HEK293 (cell line): ENCODE results near the gene ZNRF1.

Source experiments
- CTCF ChIA-PET: fragments of 350-600 bp; formaldehyde crosslinking; extraction: SDS; loops from one replicate; lab custom pipeline; 2021; ENCODE audit warnings: antibody characterized with exemption; lab: Yijun Ruan, JAX
- POLR2A ChIA-PET: fragments of 300-600 bp; formaldehyde crosslinking; extraction: SDS; loops from one replicate; lab custom pipeline; 2020; ENCODE audit warnings: antibody characterized with exemption, inconsistent platforms; lab: Yijun Ruan, JAX
- H3K27ac ChIP-seq: fragments of 200-500 bp; sonication (Bioruptor generic); 2 replicates; pipeline ENCODE4 v1.5.1; 2014; ENCODE audit warnings: low read depth, low read length, control low read depth, inconsistent platforms; ENCODE audit errors: extremely low read depth
- H3K36me3 ChIP-seq, 2 experiments: fragments of 200-500 bp in 1 of 2; sonication (Bioruptor generic) in 1 of 2; 1 replicate in 1 of 2; 2 replicates in 1 of 2; pipeline ENCODE4 v1.5.1; 2014 to 2017; ENCODE audit warnings: inconsistent platforms in 2 of 2, low read length in 2 of 2; ENCODE audit not compliant: control insufficient read depth in 2 of 2, insufficient read depth in 1 of 2
- H3K4me1 ChIP-seq: fragments of 200-500 bp; sonication (Bioruptor generic); 2 replicates; pipeline ENCODE4 v1.5.1; 2014; ENCODE audit warnings: mild to moderate bottlenecking, low read length, inconsistent platforms; ENCODE audit not compliant: control insufficient read depth, insufficient read depth
- H3K4me3 ChIP-seq: 2 replicates; pipeline ENCODE4 v1.5.1; 2011; ENCODE audit warnings: low read depth, mild to moderate bottlenecking, control low read depth, low read length, moderate library complexity
- H3K9me3 ChIP-seq: fragments of 200-500 bp; sonication (Bioruptor generic); 2 replicates; pipeline ENCODE4 v1.5.1; 2014; ENCODE audit warnings: low read depth, low read length, inconsistent platforms; ENCODE audit not compliant: control insufficient read depth, insufficient read depth
- BCL11A ChIP-seq: fragments of 450-650 bp; formaldehyde crosslinking; IDR thresholded peaks from 2 replicates; pipeline ENCODE4 v1.5.1; 2016; ENCODE audit warnings: low read depth, missing biosample characterization, missing genetic modification characterization
- IKZF3 ChIP-seq: fragments of 450-650 bp; IDR thresholded peaks from 2 replicates; pipeline ENCODE4 v1.5.0; 2018; ENCODE audit warnings: missing biosample characterization, mild to moderate bottlenecking, missing genetic modification characterization, moderate library complexity
- KLF7 ChIP-seq: fragments of 450-650 bp; formaldehyde crosslinking; IDR thresholded peaks from 2 replicates; pipeline ENCODE4 v1.5.1; 2016; ENCODE audit warnings: missing biosample characterization, missing genetic modification characterization, borderline replicate concordance
- SETDB1 ChIP-seq: IDR thresholded peaks from one replicate; pipeline ENCODE4 v1.6.1; 2017; ENCODE audit warnings: mild to moderate bottlenecking, low read length, moderate library complexity, mixed read lengths; ENCODE audit not compliant: insufficient read length
- TRIM28 ChIP-seq: IDR thresholded peaks from 2 replicates; pipeline ENCODE4 v1.6.1; 2011; ENCODE audit warnings: low read length, control low read depth, borderline replicate concordance
- WT1 ChIP-seq: fragments of 450-650 bp; formaldehyde crosslinking; IDR thresholded peaks from 2 replicates; pipeline ENCODE4 v1.5.1; 2016; ENCODE audit warnings: missing biosample characterization, missing genetic modification characterization
- ZBTB8A ChIP-seq: fragments of 450-650 bp; formaldehyde crosslinking; IDR thresholded peaks from 2 replicates; pipeline ENCODE4 v1.5.1; 2016; ENCODE audit warnings: missing biosample characterization, missing genetic modification characterization
- ZNF19 ChIP-seq: fragments of 450-650 bp; formaldehyde crosslinking; IDR thresholded peaks from 2 replicates; pipeline ENCODE4; 2016; ENCODE audit warnings: missing biosample characterization, missing genetic modification characterization, low read depth
- ZNF2 ChIP-seq: fragments of 450-650 bp; formaldehyde crosslinking; IDR thresholded peaks from 2 replicates; pipeline ENCODE4 v1.5.1; 2016; ENCODE audit warnings: missing biosample characterization, missing genetic modification characterization
- ZNF221 ChIP-seq: fragments of 450-650 bp; formaldehyde crosslinking; IDR thresholded peaks from 2 replicates; pipeline ENCODE4 v1.5.1; 2017; ENCODE audit warnings: missing biosample characterization, missing genetic modification characterization, borderline replicate concordance
- ZNF248 ChIP-seq: fragments of 450-650 bp; formaldehyde crosslinking; IDR thresholded peaks from 2 replicates; pipeline ENCODE4 v1.5.1; 2017; ENCODE audit warnings: missing biosample characterization, missing genetic modification characterization
- ZNF548 ChIP-seq: fragments of 450-650 bp; formaldehyde crosslinking; IDR thresholded peaks from 2 replicates; pipeline ENCODE4 v1.5.1; 2016; ENCODE audit warnings: missing biosample characterization, missing genetic modification characterization
- ZNF670 ChIP-seq: fragments of 450-650 bp; formaldehyde crosslinking; IDR thresholded peaks from 2 replicates; pipeline ENCODE4 v1.5.1; 2016; ENCODE audit warnings: missing biosample characterization, missing genetic modification characterization, low read depth
- ZNF701 ChIP-seq: fragments of 450-650 bp; formaldehyde crosslinking; IDR thresholded peaks from 2 replicates; pipeline ENCODE4 v1.5.1; 2016; ENCODE audit warnings: missing biosample characterization, missing genetic modification characterization
- TF ChIP-seq, protein P1 (sequence below): fragments of 450-650 bp; formaldehyde crosslinking; IDR thresholded peaks from 2 replicates; pipeline ENCODE4 v1.5.0; 2017; ENCODE audit warnings: missing biosample characterization, missing genetic modification characterization, borderline replicate concordance
- TF ChIP-seq, protein P2 (sequence below): fragments of 450-650 bp; formaldehyde crosslinking; conservative IDR thresholded peaks from 2 replicates; pipeline ENCODE4 v1.5.1; 2016; ENCODE audit warnings: low read depth, missing biosample characterization, missing genetic modification characterization
- TF ChIP-seq, protein P3 (sequence below): fragments of 450-650 bp; IDR thresholded peaks from 2 replicates; pipeline ENCODE4 v1.5.1; 2018; ENCODE audit warnings: missing biosample characterization, missing genetic modification characterization
- TF ChIP-seq, protein P4 (sequence below): fragments of 450-650 bp; formaldehyde crosslinking; IDR thresholded peaks from 2 replicates; pipeline ENCODE4 v1.5.1; 2016; ENCODE audit warnings: missing biosample characterization, missing genetic modification characterization

Gene ZNRF1

GRCh38 chr16:75038036-75038858, 39.4 kb downstream of the ZNRF1 start:
- CTCF ChIA-PET, result no interaction called here
- POLR2A ChIA-PET, result no interaction called here

DNA sequence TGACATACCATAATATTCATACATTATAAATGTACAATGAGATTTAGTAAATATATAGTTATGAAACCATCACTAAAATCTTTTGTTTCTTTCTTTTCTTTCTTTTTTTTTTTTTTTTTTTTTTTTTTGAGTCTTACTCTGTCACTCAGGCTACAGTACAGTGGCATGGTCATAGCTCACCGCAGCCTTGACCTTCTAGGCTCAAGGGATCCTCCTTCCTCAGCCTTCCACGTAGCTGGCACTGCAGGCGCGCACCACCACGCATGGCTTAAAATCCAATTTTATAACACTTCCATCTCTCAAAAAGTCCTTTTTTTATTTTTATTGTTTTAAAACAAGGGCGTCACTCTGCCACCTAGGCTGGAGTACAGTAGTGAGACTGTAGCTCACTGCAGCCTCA, 41.1 kb downstream of the ZNRF1 start:
- ChIA-PET CTCF (no interaction called here), POLR2A (no interaction called here)
- no peak overlapping the region for H3K27ac ChIP-seq
- no peaks in the 10 kb centered on the region for H3K4me1 ChIP-seq
- peaks cover 0 to 4% of the 10 kb centered on the region in 2 experiments; a peak in 1 of 3 replicates for H3K36me3 ChIP-seq
- no peak overlapping the region for H3K4me3 ChIP-seq
- no peaks in the 10 kb centered on the region for H3K9me3 ChIP-seq
- TF ChIP-seq ZNF548 (tag by site-specific recombination), result no peak
- TF ChIP-seq, protein P1, sequence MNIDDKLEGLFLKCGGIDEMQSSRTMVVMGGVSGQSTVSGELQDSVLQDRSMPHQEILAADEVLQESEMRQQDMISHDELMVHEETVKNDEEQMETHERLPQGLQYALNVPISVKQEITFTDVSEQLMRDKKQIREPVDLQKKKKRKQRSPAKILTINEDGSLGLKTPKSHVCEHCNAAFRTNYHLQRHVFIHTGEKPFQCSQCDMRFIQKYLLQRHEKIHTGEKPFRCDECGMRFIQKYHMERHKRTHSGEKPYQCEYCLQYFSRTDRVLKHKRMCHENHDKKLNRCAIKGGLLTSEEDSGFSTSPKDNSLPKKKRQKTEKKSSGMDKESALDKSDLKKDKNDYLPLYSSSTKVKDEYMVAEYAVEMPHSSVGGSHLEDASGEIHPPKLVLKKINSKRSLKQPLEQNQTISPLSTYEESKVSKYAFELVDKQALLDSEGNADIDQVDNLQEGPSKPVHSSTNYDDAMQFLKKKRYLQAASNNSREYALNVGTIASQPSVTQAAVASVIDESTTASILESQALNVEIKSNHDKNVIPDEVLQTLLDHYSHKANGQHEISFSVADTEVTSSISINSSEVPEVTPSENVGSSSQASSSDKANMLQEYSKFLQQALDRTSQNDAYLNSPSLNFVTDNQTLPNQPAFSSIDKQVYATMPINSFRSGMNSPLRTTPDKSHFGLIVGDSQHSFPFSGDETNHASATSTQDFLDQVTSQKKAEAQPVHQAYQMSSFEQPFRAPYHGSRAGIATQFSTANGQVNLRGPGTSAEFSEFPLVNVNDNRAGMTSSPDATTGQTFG (tag by site-specific recombination), result no peak
- TF ChIP-seq ZNF2 (tag by site-specific recombination), result no peak
- no peak for TF ChIP-seq KLF7
- TF ChIP-seq ZBTB8A (tag by site-specific recombination), result no peak
- TF ChIP-seq ZNF248, result no peak
- TF ChIP-seq ZNF19, result no peak
- TF ChIP-seq, protein P2, sequence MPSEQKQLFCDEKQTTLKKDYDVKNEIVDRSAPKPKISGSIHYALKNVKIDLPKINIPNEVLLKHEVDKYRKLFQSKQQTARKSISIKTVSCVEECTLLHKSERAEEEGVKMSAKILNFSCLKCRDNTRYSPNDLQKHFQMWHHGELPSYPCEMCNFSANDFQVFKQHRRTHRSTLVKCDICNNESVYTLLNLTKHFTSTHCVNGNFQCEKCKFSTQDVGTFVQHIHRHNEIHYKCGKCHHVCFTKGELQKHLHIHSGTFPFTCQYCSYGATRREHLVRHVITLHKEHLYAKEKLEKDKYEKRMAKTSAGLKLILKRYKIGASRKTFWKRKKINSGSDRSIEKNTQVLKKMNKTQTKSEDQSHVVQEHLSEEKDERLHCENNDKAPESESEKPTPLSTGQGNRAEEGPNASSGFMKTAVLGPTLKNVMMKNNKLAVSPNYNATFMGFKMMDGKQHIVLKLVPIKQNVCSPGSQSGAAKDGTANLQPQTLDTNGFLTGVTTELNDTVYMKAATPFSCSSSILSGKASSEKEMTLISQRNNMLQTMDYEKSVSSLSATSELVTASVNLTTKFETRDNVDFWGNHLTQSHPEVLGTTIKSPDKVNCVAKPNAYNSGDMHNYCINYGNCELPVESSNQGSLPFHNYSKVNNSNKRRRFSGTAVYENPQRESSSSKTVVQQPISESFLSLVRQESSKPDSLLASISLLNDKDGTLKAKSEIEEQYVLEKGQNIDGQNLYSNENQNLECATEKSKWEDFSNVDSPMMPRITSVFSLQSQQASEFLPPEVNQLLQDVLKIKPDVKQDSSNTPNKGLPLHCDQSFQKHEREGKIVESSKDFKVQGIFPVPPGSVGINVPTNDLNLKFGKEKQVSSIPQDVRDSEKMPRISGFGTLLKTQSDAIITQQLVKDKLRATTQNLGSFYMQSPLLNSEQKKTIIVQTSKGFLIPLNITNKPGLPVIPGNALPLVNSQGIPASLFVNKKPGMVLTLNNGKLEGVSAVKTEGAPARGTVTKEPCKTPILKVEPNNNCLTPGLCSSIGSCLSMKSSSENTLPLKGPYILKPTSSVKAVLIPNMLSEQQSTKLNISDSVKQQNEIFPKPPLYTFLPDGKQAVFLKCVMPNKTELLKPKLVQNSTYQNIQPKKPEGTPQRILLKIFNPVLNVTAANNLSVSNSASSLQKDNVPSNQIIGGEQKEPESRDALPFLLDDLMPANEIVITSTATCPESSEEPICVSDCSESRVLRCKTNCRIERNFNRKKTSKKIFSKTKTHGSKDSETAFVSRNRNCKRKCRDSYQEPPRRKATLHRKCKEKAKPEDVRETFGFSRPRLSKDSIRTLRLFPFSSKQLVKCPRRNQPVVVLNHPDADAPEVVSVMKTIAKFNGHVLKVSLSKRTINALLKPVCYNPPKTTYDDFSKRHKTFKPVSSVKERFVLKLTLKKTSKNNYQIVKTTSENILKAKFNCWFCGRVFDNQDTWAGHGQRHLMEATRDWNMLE (tag by site-specific recombination), result no peak

More at GRCh38 chr16:75038036-75038858, 39.4 kb downstream of the ZNRF1 start:
- Histone ChIP-seq H3K36me3 (peaks cover 0 to 4% of the 10 kb centered on the region in 2 experiments; a peak in 1 of 3 replicates), H3K4me1 (no peaks in the 10 kb centered on the region)
- TF ChIP-seq SETDB1 (peak; percentile 81), ZNF221 (tag by site-specific recombination) (no peak), BCL11A (tag by site-specific recombination) (no peak), ZNF701 (no peak), WT1 (tag by site-specific recombination) (no peak), TRIM28 (peak; percentile 18; the same call in 1 of the 2 replicates), ZNF670 (tag by site-specific recombination) (no peak), IKZF3 (no peak)
- TF ChIP-seq, protein P3, sequence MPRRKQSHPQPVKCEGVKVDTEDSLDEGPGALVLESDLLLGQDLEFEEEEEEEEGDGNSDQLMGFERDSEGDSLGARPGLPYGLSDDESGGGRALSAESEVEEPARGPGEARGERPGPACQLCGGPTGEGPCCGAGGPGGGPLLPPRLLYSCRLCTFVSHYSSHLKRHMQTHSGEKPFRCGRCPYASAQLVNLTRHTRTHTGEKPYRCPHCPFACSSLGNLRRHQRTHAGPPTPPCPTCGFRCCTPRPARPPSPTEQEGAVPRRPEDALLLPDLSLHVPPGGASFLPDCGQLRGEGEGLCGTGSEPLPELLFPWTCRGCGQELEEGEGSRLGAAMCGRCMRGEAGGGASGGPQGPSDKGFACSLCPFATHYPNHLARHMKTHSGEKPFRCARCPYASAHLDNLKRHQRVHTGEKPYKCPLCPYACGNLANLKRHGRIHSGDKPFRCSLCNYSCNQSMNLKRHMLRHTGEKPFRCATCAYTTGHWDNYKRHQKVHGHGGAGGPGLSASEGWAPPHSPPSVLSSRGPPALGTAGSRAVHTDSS, result no peak
- TF ChIP-seq, protein P4, sequence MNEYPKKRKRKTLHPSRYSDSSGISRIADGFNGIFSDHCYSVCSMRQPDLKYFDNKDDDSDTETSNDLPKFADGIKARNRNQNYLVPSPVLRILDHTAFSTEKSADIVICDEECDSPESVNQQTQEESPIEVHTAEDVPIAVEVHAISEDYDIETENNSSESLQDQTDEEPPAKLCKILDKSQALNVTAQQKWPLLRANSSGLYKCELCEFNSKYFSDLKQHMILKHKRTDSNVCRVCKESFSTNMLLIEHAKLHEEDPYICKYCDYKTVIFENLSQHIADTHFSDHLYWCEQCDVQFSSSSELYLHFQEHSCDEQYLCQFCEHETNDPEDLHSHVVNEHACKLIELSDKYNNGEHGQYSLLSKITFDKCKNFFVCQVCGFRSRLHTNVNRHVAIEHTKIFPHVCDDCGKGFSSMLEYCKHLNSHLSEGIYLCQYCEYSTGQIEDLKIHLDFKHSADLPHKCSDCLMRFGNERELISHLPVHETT, result no peak
- TF ChIP-seq, all 188 proteins: peak for 2
- no peaks in the 10 kb centered on the region for H3K9me3 ChIP-seq
- H3K27ac ChIP-seq, result no peak overlapping the region
- no peak overlapping the region for H3K4me3 ChIP-seq
